22Rv1 (cell line): Measurements from ENCODE around the gene CAMTA1.

ENCODE experiments used
- H3K27ac ChIP-seq: fragments of 450-650 bp; 2 replicates; pipeline ENCODE4 v1.5.1; 2017
- CTCF ChIP-seq: fragments of 450-650 bp; IDR thresholded peaks from 2 replicates; pipeline ENCODE4 v1.5.1; 2017; ENCODE audit warnings: mild to moderate bottlenecking
- ZFX ChIP-seq: fragments of 450-650 bp; IDR thresholded peaks from 2 replicates; pipeline ENCODE4 v1.6.1; 2017; ENCODE audit warnings: antibody characterized with exemption, borderline replicate concordance

CAMTA1 gene

GRCh38 chr1:7657287-7658016 lies 872.2 kb downstream of the CAMTA1 start:
- TF ChIP-seq ZFX (no peak), CTCF (no peak)

GRCh38 chr1:7658099-7658498 lies 872.8 kb downstream of the CAMTA1 start:
- no peak for TF ChIP-seq ZFX
- no peak for TF ChIP-seq CTCF
- no peak overlapping the region for H3K27ac ChIP-seq

More at GRCh38 chr1:7657287-7658016, 872.2 kb downstream of the CAMTA1 start:
- no peak overlapping the region for H3K27ac ChIP-seq

GRCh38 chr1:7659514-7659913 lies 874.3 kb downstream of the CAMTA1 start:
- no peak overlapping the region for H3K27ac ChIP-seq
- TF ChIP-seq ZFX: no peak

- TF ChIP-seq CTCF (no peak), ZFX (no peak)
These were observed 878.3 kb downstream of the CAMTA1 start for GRCh38 chr1:7663451-7664146.

GRCh38 chr1:7664147-7664892 lies 879.1 kb downstream of the CAMTA1 start:
- H3K27ac ChIP-seq: no peak overlapping the region
- TF ChIP-seq CTCF (no peak), ZFX (no peak)

More at GRCh38 chr1:7663451-7664146, 878.3 kb downstream of the CAMTA1 start:
- no peak overlapping the region for H3K27ac ChIP-seq

GRCh38 chr1:7664893-7665250 lies 879.6 kb downstream of the CAMTA1 start:
- TF ChIP-seq CTCF: no peak
- TF ChIP-seq ZFX: no peak
- H3K27ac ChIP-seq: no peak overlapping the region

- TF ChIP-seq CTCF: no peak
- TF ChIP-seq ZFX: no peak
- no peak overlapping the region for H3K27ac ChIP-seq
These were observed 881.0 kb downstream of the CAMTA1 start for GRCh38 chr1:7666249-7666648.
